MM.1S (cell line): ENCODE results near the gene DDX56.
"Not testable (repeated sequence)": the region's sequence is repeated elsewhere in the genome, so short reads cannot be mapped to it uniquely, and the experiment has no call there.

Source experiments
- DNase-seq: peaks from one replicate; pipeline ENCODE4 v3.0.0-alpha.2; 2015
- H2AFZ ChIP-seq: fragments of 300-600 bp; sonication (generic); 2 replicates; pipeline ENCODE4 v1.6.0; 2016; ENCODE audit warnings: antibody characterized with exemption, low read length
- H3F3A ChIP-seq: fragments of 300-600 bp; sonication (generic); 2 replicates; pipeline ENCODE4 v1.6.1; 2016; ENCODE audit warnings: mild to moderate bottlenecking, antibody characterized with exemption, low read length, moderate library complexity, mixed read lengths; ENCODE audit not compliant: insufficient read depth
- H3K27ac ChIP-seq: fragments of 300-600 bp; sonication (generic); 2 replicates; pipeline ENCODE4 v1.5.1; 2016; ENCODE audit warnings: mild to moderate bottlenecking, low read length
- H3K27me3 ChIP-seq: fragments of 300-600 bp; sonication (generic); replicated peaks from 2 replicates; pipeline ENCODE4 v1.6.0; 2016; ENCODE audit warnings: low read length; ENCODE audit not compliant: insufficient read depth
- H3K36me3 ChIP-seq: fragments of 300-600 bp; sonication (generic); replicated peaks from 2 replicates; pipeline ENCODE4 v1.6.1; 2016; ENCODE audit warnings: mild to moderate bottlenecking, low read length, mixed read lengths; ENCODE audit not compliant: insufficient read depth
- H3K4me1 ChIP-seq: fragments of 300-600 bp; sonication (generic); 2 replicates; pipeline ENCODE4 v1.6.1; 2016; ENCODE audit warnings: low read length, mixed read lengths
- H3K4me2 ChIP-seq: fragments of 300-600 bp; sonication (generic); 2 replicates; pipeline ENCODE4 v1.6.0; 2016; ENCODE audit warnings: low read depth, low read length
- H3K4me3 ChIP-seq: fragments of 300-600 bp; sonication (generic); 2 replicates; pipeline ENCODE4 v1.5.1; 2016; ENCODE audit warnings: low read length, mixed read lengths
- H3K79me2 ChIP-seq: fragments of 300-600 bp; sonication (generic); 2 replicates; pipeline ENCODE4 v1.6.1; 2016; ENCODE audit warnings: mixed run types, low read length, mixed read lengths
- H3K9ac ChIP-seq: fragments of 300-600 bp; sonication (generic); 2 replicates; pipeline ENCODE4 v1.6.1; 2016; ENCODE audit warnings: low read length, mixed read lengths
- H3K9me2 ChIP-seq: fragments of 300-600 bp; sonication (generic); replicated peaks from 2 replicates; pipeline ENCODE4 v1.6.1; 2016; ENCODE audit warnings: mild to moderate bottlenecking, low read length, mixed read lengths; ENCODE audit not compliant: insufficient read depth
- H3K9me3 ChIP-seq: fragments of 300-600 bp; sonication (generic); replicated peaks from 2 replicates; pipeline ENCODE4 v1.6.1; 2016; ENCODE audit warnings: mild to moderate bottlenecking, low read length, mixed read lengths; ENCODE audit not compliant: insufficient read depth
- H4K20me1 ChIP-seq: fragments of 300-600 bp; sonication (generic); 2 replicates; pipeline ENCODE4 v1.6.1; 2016; ENCODE audit warnings: mild to moderate bottlenecking, low read length, moderate library complexity, mixed read lengths; ENCODE audit not compliant: insufficient read depth
- CTCF ChIP-seq: fragments of 300-600 bp; sonication (generic); IDR thresholded peaks from 2 replicates; pipeline ENCODE4 v1.5.1; 2016; ENCODE audit warnings: antibody characterized with exemption, low read length, mixed read lengths
- EZH2 ChIP-seq: fragments of 300-600 bp; sonication (generic); optimal IDR thresholded peaks from 2 replicates; pipeline ENCODE3; 2017; ENCODE audit warnings: low read depth, mild to moderate bottlenecking, antibody characterized with exemption, low read length, mixed read lengths
- EZH2phosphoT487 ChIP-seq: fragments of 300-600 bp; sonication (generic); IDR thresholded peaks from 2 replicates; pipeline ENCODE4 v1.6.1; 2018; ENCODE audit warnings: antibody characterized with exemption, low read length

The DDX56 gene

DNA sequence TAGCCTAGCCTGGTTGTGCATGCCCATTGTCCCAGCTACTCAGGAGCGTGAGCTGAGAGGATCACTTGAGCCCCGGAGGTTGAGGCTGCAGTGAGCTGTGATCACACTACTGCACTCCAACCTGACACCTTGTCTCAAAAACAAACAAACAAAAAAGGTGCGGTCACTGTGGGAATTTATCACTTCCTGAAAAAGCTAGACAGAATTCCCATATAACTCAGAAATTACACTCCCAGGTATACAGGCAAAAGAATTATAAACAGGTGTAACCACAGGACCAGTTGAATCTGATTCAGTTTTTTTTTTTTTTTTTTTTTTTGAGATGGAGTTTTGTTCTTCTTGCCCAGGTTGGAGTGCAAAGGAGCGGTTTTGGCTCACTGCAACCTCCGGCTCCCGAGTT lies 29.5 kb upstream of the DDX56 start:
- TF ChIP-seq EZH2 (no peak), CTCF (no peak), EZH2phosphoT487 (no peak)
- H3K9me2 ChIP-seq = no peaks in the 10 kb centered on the region
- no peaks in the 10 kb centered on the region for H3K27me3 ChIP-seq
- H3K9me3 ChIP-seq = no peaks in the 10 kb centered on the region
- H3K4me2 ChIP-seq = no peak overlapping the region
- H3K4me3 ChIP-seq = no peak overlapping the region
- no peak overlapping the region for H3K9ac ChIP-seq
- H3F3A ChIP-seq = peaks cover 13% of the 10 kb centered on the region
- DNase-seq = no peak
- no peaks in the 10 kb centered on the region for H3K4me1 ChIP-seq
- peaks cover 13% of the 10 kb centered on the region for H3K79me2 ChIP-seq
- H4K20me1 ChIP-seq = no peaks in the 10 kb centered on the region
- H3K36me3 ChIP-seq = no peaks in the 10 kb centered on the region
- no peak overlapping the region for H3K27ac ChIP-seq
- no peak overlapping the region for H2AFZ ChIP-seq

GRCh38 chr7:44602576-44602910 lies 28.8 kb upstream of the DDX56 start:
- H3K9me2 ChIP-seq = no peaks in the 10 kb centered on the region

GRCh38 chr7:44599222-44599621 lies 25.5 kb upstream of the DDX56 start:
- Histone ChIP-seq H3K4me3 (no peak overlapping the region), H3F3A (no peaks in the 10 kb centered on the region), H3K27me3 (no peaks in the 10 kb centered on the region), H3K9me3 (no peaks in the 10 kb centered on the region), H3K4me1 (no peaks in the 10 kb centered on the region), H4K20me1 (no peaks in the 10 kb centered on the region), H3K36me3 (no peaks in the 10 kb centered on the region), H3K9me2 (no peaks in the 10 kb centered on the region), H3K9ac (no peak overlapping the region), H2AFZ (no peak overlapping the region), H3K79me2 (no peaks in the 10 kb centered on the region), H3K4me2 (no peak overlapping the region), H3K27ac (no peak overlapping the region)
- TF ChIP-seq EZH2phosphoT487 (no peak), CTCF (no peak), EZH2 (no peak)
- DNase-seq = no peak

More at GRCh38 chr7:44602576-44602910, 28.8 kb upstream of the DDX56 start:
- Histone ChIP-seq H3K79me2 (peaks cover 7% of the 10 kb centered on the region), H3K9ac (no peak overlapping the region), H3F3A (peaks cover 13% of the 10 kb centered on the region), H3K36me3 (no peaks in the 10 kb centered on the region), H3K4me3 (no peak overlapping the region), H3K27ac (no peak overlapping the region), H3K4me1 (no peaks in the 10 kb centered on the region), H3K4me2 (no peak overlapping the region), H3K27me3 (no peaks in the 10 kb centered on the region), H3K9me3 (no peaks in the 10 kb centered on the region), H4K20me1 (no peaks in the 10 kb centered on the region), H2AFZ (no peak overlapping the region)
- DNase-seq = no peak
- no peak for TF ChIP-seq CTCF

- H2AFZ ChIP-seq, H3F3A ChIP-seq, H3K4me2 ChIP-seq, H4K20me1 ChIP-seq, H3K9me3 ChIP-seq, H3K27ac ChIP-seq, H3K27me3 ChIP-seq, H3K9ac ChIP-seq, H3K4me1 ChIP-seq, DNase-seq, H3K9me2 ChIP-seq, H3K36me3 ChIP-seq, H3K79me2 ChIP-seq, H3K4me3 ChIP-seq: not testable (repeated sequence)
Measured at GRCh38 chr7:44597181-44597580, 23.5 kb upstream of the DDX56 start.
